Measurements from ENCODE around the gene SLC8A2. TPM values are rescaled to one million over a fixed set of nuclear protein-coding genes. Genes with fewer than 3 reads are reported as not detected.
A peak's percentile ranks its signal among the peaks of the same experiment; 100 is the strongest.

SLC8A2 gene
- total RNA-seq, 4 donors from 2014 or later, result not detected

GRCh38 chr19:47404334-47405196 lies 67.1 kb downstream of the SLC8A2 start:
- H3K4me3 ChIP-seq, result no peak overlapping the region
- intact Hi-C loops (cut with DNase I; ENCODE audit: low total_unique reads), result no loop called here
- H3K9me3 ChIP-seq, result no peaks in the 10 kb centered on the region
- no peaks in the 10 kb centered on the region for H3K36me3 ChIP-seq
- no peak overlapping the region for H3K27ac ChIP-seq
- H3K4me1 ChIP-seq, result no peaks in the 10 kb centered on the region
- DNase-seq (no peak), ATAC-seq (no peak)
- in situ Hi-C loops (cut with MboI; ENCODE audit: low sequenced_read_pairs in 4 of 4), result no loop called here
- TF ChIP-seq POLR2A (IDR thresholded peaks at IDR 0.05) (no peak), CTCF (IDR thresholded peaks at IDR 0.05 in 4 of 5, conservative IDR thresholded peaks at IDR 0.05 in 1 of 5) (no peak)
- peaks cover 33 to 41% (median 38%) of the 10 kb centered on the region in 3 donors for H3K27me3 ChIP-seq

GRCh38 chr19:47402504-47402903 lies 69.2 kb downstream of the SLC8A2 start:
- in situ Hi-C loops (cut with MboI; ENCODE audit: low sequenced_read_pairs in 4 of 4), result no loop called here
- intact Hi-C loops (cut with DNase I; ENCODE audit: low total_unique reads), result no loop called here
- TF ChIP-seq POLR2A (IDR thresholded peaks at IDR 0.05) (no peak), CTCF (IDR thresholded peaks at IDR 0.05 in 4 of 5, conservative IDR thresholded peaks at IDR 0.05 in 1 of 5) (no peak)
- Histone ChIP-seq H3K9me3 (no peaks in the 10 kb centered on the region), H3K27me3 (peaks cover 25 to 28% (median 25%) of the 10 kb centered on the region in 3 donors), H3K27ac (no peak overlapping the region), H3K4me1 (no peaks in the 10 kb centered on the region), H3K4me3 (no peak overlapping the region), H3K36me3 (no peaks in the 10 kb centered on the region)
- no peak for ATAC-seq
- no peak for DNase-seq

DNA sequence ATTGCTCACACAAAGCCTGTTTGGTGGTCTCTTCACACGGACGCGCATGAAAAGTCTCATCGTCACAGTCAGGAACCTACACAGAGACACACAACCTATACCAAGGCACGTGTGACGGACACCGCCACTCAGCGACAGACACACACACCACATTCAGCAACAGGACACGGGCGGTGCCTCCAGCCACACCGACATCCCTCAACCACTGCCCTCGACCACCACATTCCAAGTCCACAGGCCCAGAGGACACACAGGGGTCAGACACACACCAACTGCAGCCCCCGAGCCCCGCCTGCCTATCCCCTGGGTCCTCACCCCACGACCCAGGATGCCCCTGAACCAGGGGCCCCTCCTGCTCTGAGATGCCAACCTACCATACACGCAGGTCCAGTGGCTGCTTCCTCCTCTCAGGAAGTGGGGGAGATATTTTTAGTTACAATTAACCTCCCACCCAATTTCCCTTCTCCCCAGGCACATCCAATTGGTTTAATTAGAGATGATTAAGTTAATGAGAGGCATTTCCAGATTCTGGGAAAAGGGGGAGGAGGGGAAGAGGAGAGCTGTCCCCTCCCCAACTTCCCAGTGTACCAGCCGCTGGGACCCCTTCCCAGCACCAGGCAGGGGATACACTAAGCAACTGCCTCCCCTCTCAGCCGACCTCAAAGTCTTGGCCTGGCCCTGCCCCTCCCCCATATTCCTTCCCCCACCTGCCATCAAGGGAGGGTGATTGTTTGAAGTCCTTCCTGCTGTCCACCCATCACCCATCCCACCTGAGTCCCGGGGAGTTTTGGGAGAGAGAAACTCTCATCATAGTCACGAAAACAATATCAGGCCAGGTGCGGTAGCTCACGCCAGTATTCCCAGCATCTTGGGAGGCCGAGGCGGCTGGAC lies 72.7 kb downstream of the SLC8A2 start:
- Histone ChIP-seq H3K36me3 (no peaks in the 10 kb centered on the region), H3K4me1 (no peaks in the 10 kb centered on the region), H3K9me3 (no peaks in the 10 kb centered on the region), H3K27ac (no peak overlapping the region), H3K4me3 (no peak overlapping the region), H3K27me3 (peaks cover 0 to 6% (median 0%) of the 10 kb centered on the region in 3 donors)
- no peak for TF ChIP-seq POLR2A (IDR thresholded peaks at IDR 0.05)
- no peak for TF ChIP-seq CTCF (IDR thresholded peaks at IDR 0.05 in 4 of 5, conservative IDR thresholded peaks at IDR 0.05 in 1 of 5)
- ATAC-seq (no peak), DNase-seq (no peak)
- in situ Hi-C loops (cut with MboI; ENCODE audit: low sequenced_read_pairs in 4 of 4) (loop anchor here in 2 of 4 donors (10.0 kb wide), 1 partner anchor 104 kb away; no protein-coding TSS in a partner anchor), intact Hi-C loops (cut with DNase I; ENCODE audit: low total_unique reads) (no loop called here)

DNA sequence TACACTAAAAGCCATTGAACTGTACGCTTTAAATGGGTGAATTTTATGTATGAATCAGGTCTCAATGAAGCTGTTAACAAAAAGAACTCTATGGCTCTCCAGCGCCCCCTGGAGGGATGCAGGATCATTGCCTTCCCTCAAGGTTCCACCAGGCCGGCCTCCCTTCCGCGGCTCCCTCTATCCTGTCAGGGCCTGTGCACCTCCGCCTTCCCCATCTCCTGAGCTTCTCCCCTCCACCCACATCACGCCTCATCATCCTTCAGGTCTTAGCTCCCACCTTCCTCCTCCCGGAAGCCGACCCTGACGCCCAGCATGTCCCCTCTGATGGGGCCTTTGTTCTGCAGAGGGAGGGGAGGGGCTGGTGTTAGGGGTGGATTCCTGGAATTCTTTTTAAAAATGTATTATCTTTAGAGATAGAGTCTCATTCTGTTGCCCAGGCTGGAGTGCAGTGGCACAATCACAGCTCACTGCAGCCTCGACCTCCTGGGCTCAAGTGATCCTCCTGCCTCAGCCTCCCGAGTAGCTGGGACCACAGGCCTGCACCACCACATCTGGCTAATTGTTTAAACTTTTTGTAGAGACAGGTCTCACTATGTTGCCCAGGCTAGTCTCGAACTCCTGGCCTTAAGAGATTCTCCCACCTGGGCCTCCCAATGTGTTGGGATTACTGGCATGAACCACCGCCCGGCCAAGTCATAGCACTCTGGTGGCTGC lies 80.0 kb downstream of the SLC8A2 start:
- H3K27ac ChIP-seq, result no peak overlapping the region
- H3K27me3 ChIP-seq, result peaks cover 0 to 7% (median 4%) of the 10 kb centered on the region in 3 donors
- intact Hi-C loops (cut with DNase I; ENCODE audit: low total_unique reads), result loop anchor here (1.0 to 5.0 kb wide), 2 partner anchors 95 to 184 kb away; no protein-coding TSS in a partner anchor
- no peaks in the 10 kb centered on the region for H3K36me3 ChIP-seq
- peak; percentile 60 to 62 for ATAC-seq
- peak in 1 of 2 donors; percentile 42 for DNase-seq
- no peaks in the 10 kb centered on the region for H3K9me3 ChIP-seq
- in situ Hi-C loops (cut with MboI; ENCODE audit: low sequenced_read_pairs in 4 of 4), result loop anchor here in 3 of 4 donors (5.0 to 10.0 kb wide), 2 partner anchors 94 to 97 kb away; no protein-coding TSS in a partner anchor
- H3K4me3 ChIP-seq, result no peak overlapping the region
- no peaks in the 10 kb centered on the region for H3K4me1 ChIP-seq
- TF ChIP-seq CTCF (IDR thresholded peaks at IDR 0.05 in 4 of 5, conservative IDR thresholded peaks at IDR 0.05 in 1 of 5), result peak; percentile 72 to 85 (median 80)
- TF ChIP-seq POLR2A (IDR thresholded peaks at IDR 0.05), result no peak

Data from gastrocnemius medialis (tissue), 4 donors.